HG03460 (cell line): ENCODE results near the gene ALPK1.
"Not testable (repeated sequence)": the region's sequence is repeated elsewhere in the genome, so short reads cannot be mapped to it uniquely, and the experiment has no call there.

Source experiments
- ATAC-seq: cut with Tn5 transposase; IDR thresholded peaks from one replicate; pipeline ENCODE4 v1.9.1; 2021; ENCODE audit not compliant: unreplicated experiment

Gene ALPK1

GRCh38 chr4:112296949-112297880, at the start of gene ALPK1:
Gene ALPK1, plus strand, starts transcription at chr4:112297369.
- ATAC-seq: peak; percentile 93

- no peak for ATAC-seq
Observed at GRCh38 chr4:112251019-112251643, 46.0 kb upstream of the ALPK1 start.

- ATAC-seq: no peak
Observed at GRCh38 chr4:112252234-112252633, 44.9 kb upstream of the ALPK1 start.

- ATAC-seq: peak; percentile 83
Observed at GRCh38 chr4:112253382-112254000, 43.7 kb upstream of the ALPK1 start.

GRCh38 chr4:112257098-112257497, 40.1 kb upstream of the ALPK1 start:
- ATAC-seq: no peak

- no peak for ATAC-seq
Observed at GRCh38 chr4:112266823-112267222, 30.3 kb upstream of the ALPK1 start.

- ATAC-seq: no peak
Observed at GRCh38 chr4:112270051-112270450, 27.1 kb upstream of the ALPK1 start.

- no peak for ATAC-seq
Observed at GRCh38 chr4:112270640-112271421, 26.3 kb upstream of the ALPK1 start.

GRCh38 chr4:112272292-112272691, 24.9 kb upstream of the ALPK1 start:
- ATAC-seq: no peak

- ATAC-seq: no peak
Observed at GRCh38 chr4:112274959-112275358, 22.2 kb upstream of the ALPK1 start.

GRCh38 chr4:112276113-112276512, 21.1 kb upstream of the ALPK1 start:
- no peak for ATAC-seq

- no peak for ATAC-seq
Observed at GRCh38 chr4:112277220-112277619, 19.9 kb upstream of the ALPK1 start.

GRCh38 chr4:112277705-112278448, 19.3 kb upstream of the ALPK1 start:
- no peak for ATAC-seq

GRCh38 chr4:112279025-112279881, 17.9 kb upstream of the ALPK1 start:
- ATAC-seq: peak; percentile 59

GRCh38 chr4:112279882-112280315, 17.3 kb upstream of the ALPK1 start:
- ATAC-seq: no peak

- no peak for ATAC-seq
Observed at GRCh38 chr4:112280386-112281056, 16.6 kb upstream of the ALPK1 start.

- ATAC-seq: not testable (repeated sequence)
Observed at GRCh38 chr4:112281895-112282398, 15.2 kb upstream of the ALPK1 start.

- no peak for ATAC-seq
Observed at GRCh38 chr4:112282860-112283667, 14.1 kb upstream of the ALPK1 start.
